Measurements from ENCODE around the gene SLC17A1.
"Not testable (repeated sequence)": the region's sequence is repeated elsewhere in the genome, so short reads cannot be mapped to it uniquely, and the experiment has no call there.

Gene SLC17A1

DNA sequence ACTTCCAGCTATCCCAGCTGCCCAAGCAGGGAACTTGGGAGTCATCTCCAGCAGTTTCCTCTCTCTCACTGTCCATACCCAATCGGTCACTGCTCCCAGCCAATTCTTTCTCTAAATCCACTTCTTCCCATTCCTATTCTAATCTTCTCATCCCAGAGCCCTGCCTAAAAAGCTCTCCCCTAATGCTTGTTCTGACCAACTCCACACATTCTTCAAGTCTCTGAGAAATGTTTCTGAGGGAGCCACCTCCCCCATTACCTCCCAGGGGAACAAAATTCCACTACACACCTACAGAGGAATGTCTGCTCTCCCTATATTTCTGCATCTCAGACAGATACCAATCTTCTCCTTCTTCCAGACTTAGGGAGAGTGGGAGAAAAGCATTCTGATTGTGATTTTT, 63.3 kb downstream of the SLC17A1 start:
- FAIRE-seq, result no peak
- DNase-seq (ENCODE audit: extremely low spot score, insufficient read length, low read depth), result no peak

DNA sequence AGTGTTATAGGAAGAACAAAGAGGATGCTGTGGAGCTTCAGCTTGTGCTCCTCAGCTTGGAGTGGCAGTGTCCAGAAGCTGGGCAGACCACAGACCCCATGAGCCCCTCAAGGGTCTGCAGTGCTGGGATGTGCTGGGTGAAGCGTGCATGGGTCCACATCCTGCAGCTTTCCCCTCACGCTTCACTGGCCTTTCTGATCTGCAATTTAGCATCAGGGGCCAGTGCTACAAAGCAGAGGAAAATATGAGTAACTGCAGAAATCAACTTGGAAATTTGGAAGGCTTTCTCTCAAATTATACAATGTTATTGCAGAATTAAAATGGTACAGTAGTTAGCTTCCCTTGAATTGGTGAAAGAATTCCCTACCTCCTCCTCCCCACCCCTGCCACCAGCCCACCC, 67.2 kb downstream of the SLC17A1 start:
- DNase-seq (ENCODE audit: extremely low spot score, insufficient read length, low read depth) (no peak), FAIRE-seq (no peak)

DNA sequence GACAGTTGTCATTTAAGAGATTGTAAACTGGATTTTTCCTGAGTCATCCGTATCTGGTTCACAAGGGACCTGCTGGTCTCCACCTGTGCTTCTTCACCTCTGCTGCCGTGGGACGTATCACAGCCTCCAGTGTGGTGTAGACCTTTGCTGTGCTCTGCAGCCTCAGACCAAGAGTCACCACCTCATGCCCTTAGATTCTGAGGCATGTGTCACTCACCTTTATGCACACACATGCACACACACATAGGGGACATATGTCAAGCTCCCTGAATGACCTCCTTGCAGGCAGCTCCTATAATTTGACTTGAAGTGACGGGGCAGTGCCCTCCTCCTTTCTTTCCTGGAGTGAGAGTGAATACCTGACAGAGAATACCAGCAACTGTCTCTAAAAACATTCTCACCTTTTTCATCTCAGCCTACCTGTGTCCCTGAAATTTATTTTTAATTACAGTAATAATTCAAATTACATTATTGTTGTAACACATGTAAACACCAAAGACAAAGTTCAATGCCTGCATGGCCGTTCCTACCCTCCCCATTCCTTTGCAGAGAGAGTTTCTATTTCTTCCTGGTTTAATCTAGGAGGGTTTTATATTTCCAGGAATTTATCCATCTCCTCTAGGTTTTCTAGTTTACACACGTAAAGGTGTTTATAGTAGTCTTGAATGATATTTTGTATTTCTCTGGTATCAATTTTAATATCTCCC, 73.8 kb downstream of the SLC17A1 start:
- DNase-seq (ENCODE audit: extremely low spot score, insufficient read length, low read depth), result no peak
- no peak for FAIRE-seq

DNA sequence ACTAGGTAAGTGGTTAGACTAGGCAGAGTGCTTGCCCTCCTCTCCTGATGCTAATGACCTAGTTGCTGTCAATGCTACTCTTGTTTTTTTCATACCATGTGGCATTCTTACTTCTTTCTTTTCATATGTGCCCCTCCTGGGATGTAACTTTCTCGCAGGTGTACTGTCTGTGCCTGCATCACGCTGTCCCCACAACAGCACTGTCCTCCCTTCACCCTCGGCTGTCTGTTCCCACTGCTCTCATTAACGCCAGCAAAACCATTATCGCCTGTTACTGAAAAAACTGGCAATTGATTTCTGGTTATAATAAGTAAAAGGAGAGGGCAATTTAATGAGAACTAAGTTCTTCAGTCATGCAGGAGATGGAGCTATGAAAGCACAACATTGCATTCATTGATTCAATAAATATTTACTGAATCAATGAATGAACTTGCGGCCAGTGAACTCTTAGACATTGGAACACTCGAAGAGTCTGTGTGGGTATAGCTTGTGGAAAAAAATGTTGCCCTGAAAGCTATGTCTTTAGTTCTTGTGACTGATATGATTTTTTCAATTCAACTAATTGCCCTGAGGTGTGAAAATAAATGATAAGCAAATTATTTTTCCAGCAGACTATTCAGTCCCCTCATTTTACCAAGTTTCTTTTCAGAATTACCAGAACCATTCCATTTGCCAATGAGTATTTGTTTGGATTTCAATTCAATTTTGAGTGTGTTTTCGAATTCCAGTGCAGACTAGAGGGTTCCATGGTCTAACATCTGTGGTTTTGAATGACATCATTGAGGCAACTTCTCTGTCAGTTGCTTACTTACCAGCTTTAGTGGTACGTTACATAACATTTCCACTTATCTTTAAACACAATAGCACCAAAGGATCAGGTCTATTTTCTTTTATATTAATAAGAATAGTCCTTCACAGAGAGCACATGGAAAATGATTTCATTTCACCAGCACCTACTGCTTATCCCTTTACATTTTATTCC, 75.2 kb downstream of the SLC17A1 start:
- DNase-seq (ENCODE audit: extremely low spot score, insufficient read length, low read depth) (no peak), FAIRE-seq (no peak)

DNA sequence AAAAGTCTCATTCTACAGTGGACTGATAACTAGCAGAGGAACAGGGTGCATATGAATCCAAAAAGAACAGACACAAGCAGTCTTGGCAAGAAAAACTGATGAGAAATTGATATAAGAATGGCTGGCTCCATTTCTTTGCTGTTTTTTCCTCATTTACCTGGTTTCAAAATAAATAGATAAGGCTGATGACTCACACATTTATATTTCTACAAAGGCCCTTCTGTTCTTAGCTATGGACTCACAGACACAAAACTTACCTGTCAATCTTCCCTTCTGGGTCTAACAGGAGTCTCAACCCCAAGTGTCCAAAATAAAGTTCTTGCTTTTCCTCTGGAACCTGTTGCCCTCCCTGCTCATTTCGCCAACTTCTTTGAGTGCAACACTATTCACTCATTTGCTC, 76.4 kb downstream of the SLC17A1 start:
- DNase-seq (ENCODE audit: extremely low spot score, insufficient read length, low read depth) (no peak), FAIRE-seq (no peak)

DNA sequence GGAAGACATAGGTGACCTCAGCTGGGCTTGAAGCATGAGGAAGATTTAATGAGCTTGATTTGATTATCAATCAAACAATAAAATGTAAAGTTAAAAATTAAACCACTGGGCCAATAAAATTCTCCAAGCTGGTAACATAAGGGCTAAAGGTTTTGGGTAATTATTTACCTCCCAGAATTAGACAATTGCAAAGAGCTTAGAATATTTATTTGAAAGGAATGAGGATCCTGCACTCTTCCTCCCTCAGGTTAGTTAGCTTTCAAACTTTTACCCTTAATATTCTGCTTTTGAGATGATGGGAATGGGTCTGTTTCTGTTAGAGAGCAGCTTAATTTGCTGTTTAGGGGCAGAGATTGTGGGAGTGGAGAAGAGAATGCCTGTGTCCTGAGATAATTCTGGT, 77.3 kb downstream of the SLC17A1 start, which contains the start of gene SLC17A4:
Gene SLC17A4, plus strand, starts transcription at position 208 of the 400 bp plus-strand sequence. CDS start 7,221 bp downstream, outside the sequence.
- DNase-seq (ENCODE audit: extremely low spot score, insufficient read length, low read depth), result no peak
- FAIRE-seq, result no peak

DNA sequence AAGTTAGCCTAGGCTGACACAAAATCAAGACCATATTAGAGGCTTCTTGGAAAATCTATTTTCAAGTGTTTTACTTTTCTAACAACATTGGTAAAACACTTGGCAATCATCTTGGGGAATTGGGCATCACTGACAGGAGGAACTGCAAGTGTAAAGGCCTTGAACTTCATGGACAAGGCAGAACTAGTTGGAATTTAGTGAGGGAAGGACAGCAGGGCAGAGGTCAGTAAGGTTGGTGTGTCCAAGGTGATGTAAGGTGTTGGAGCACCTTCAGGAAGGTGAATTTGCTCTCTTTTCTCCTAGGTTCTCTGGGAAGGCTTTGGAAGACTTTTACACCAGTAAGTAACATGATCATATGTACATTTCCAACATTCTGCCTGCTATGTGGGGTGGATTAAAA, 78.8 kb downstream of the SLC17A1 start:
- FAIRE-seq, result no peak
- no peak for DNase-seq (ENCODE audit: extremely low spot score, insufficient read length, low read depth)

DNA sequence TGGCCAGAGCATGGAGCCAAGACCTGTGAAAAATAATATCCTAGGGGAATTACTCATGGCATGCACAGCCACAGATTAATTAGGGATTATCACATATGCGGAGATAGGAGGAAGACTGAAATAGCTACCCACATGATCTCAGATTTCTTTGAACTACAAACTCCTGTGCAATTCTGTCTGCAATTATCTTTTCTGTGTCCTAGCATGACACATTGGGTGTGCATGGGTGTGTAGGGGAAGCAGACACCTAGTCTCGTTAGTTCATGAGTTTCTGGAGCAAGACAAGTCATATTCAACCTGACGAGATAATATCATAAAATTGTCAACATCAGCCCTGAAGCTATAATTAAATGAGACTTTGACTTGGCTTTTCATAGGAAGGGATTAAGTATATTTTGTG, 80.9 kb downstream of the SLC17A1 start:
- no peak for DNase-seq (ENCODE audit: extremely low spot score, insufficient read length, low read depth)

DNA sequence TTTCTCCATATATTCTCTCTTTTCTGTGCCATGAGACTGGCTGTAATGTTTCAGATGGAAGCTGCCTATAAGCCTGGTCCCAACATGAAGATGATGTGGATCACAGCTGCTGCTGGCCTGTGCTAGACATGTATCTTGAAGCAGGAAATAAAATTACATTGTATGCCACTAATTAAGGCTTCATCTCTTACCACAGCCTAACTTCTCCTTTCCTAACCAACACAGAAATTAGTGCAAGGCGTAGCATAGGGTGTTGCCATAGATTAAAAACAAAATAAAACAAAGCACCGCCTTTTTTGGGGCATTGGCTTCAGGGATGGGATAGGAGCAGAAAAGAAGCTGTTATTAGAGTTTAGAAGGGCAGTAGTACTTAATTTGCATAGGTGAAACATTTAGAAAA, 82.0 kb downstream of the SLC17A1 start:
- FAIRE-seq (no peak), DNase-seq (ENCODE audit: extremely low spot score, insufficient read length, low read depth) (no peak)

More for the DNA sequence above, 80.9 kb downstream of the SLC17A1 start:
- FAIRE-seq, result no peak

DNA sequence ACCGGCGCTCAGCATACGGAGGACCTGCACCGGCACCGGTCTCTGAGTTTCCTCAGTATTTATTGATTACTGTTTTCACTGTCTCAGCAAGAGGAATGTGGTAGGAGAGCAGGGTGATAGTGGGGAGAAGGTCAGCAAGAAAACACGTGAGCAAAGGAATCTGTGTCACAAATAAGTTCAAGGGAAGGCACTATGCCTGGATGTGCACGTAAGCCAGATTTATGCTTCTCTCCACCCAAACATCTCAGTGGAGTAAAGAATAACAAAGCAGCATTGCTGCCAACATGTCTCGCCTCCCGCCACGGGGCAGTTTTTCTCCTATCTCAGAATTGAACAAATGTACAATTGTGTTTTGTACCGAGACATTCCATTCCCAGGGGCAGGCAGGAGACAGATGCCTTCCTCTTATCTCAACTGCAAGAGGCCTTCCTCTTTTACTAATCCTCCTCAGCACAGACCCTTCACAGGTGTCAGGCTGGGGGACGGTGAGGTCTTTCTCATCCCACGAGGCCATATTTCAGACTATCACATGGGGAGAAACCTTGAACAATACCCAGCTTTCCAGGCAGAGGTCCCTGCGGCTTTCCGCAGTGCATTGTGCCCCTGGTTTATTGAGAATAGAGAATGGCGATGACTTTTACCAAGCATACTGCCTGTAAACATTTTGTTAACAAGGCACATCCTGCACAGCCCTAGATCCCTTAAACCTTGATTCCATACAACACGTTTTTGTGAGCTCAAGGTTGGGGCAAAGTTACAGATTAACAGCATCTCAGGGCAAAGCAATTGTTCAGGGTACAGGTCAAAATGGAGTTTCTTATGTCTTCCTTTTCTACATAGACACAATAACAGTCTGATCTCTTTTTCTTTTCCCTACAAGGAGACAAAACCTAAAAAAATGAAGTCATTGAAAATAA, 83.0 kb downstream of the SLC17A1 start:
- not testable (repeated sequence) for DNase-seq (ENCODE audit: extremely low spot score, insufficient read length, low read depth); FAIRE-seq

DNA sequence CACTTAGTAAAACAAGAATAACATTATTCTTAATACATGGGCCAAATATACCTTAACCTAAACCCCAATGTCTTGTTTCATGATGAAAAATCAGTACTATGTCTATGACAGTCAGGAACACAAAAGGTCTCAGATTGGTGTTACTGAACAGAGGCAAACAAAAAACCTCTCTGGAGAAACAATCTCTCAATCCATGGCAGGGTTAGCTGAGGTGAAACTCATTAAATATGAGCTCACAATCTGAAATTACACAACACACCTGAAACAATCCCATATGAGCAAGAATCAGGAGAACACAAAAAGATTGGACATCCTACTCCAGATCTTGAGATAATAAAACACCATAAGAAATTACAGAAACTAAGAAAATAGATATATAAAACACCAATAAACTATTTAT, 83.8 kb downstream of the SLC17A1 start:
- FAIRE-seq, result no peak
- no peak for DNase-seq (ENCODE audit: extremely low spot score, insufficient read length, low read depth)

DNA sequence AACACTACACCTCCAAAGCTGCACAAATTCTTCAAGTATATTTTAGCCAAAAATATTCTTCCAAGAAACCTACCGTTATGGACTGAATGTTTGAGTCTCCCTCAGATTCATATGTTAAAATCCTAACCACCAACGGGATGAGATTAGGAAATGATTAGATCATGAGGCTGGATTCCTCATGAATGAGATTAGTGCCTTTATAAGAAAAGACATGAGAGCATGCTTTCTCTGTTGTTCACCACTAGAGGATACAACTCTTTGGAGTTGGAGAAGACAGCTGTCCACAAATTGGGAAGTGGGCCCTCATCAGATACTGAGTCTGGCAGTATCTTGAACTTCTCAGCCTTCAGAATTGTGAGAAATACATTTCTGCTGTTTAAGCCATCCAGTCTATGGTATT, 84.4 kb downstream of the SLC17A1 start:
- FAIRE-seq, result no peak
- no peak for DNase-seq (ENCODE audit: extremely low spot score, insufficient read length, low read depth)

DNA sequence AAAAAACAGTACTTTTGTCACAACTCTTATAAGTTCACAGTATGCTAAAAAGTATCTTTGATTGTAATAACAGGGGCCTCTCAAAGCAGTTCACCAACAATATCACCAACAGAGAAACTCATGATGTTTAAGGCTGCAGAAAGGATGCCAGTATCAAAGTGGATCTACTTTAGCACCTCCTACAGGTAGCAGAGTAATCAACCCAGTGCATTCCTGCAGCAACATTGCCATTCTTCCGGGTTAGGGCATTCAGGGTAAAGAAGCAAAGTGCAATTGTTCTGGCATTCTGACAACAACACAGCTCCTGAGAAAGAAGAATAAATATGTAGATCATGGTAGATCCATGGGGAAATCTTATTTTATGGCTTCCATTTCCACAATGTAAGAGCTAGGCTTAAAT, 84.9 kb downstream of the SLC17A1 start:
- FAIRE-seq, result no peak

DNA sequence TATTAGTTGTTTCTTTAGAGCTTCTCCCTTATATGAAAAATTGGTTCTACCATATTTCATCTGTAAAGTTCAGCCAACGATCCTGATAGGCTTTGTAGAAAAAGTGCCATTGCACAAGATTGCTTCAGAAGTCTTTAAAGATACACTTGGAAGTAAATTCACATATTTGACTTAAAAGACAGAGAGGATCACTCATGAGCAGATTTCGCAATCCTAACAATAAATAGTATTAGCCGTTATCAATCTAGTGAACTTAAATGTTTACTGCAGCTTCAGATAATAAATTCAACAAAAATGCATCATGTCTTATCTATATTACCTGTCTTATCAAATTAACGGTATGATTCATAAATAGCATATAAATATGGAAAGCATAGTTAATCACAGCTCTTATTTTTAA, 86.0 kb downstream of the SLC17A1 start:
- FAIRE-seq (no peak), DNase-seq (ENCODE audit: extremely low spot score, insufficient read length, low read depth) (no peak)

More for the DNA sequence above, 84.9 kb downstream of the SLC17A1 start:
- DNase-seq (ENCODE audit: extremely low spot score, insufficient read length, low read depth), result no peak

DNA sequence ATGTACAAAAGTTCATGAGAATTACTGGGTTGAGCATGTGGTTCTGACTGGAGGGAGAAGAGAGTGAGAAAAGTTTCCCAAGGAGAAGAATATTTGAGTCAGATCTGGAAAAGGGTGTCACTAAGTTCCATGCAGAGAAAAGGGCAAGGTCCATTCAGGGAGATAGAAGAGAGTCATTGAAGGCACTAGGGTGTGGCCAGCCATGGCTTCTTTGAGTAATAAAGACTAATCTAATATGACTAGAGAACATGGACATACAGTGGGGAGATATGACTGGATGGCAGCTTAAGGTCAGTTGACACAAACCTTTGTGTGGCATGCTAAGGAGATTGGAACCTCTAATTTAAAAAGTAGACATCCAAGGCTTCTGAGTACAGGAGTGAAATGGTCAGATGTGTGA, 88.0 kb downstream of the SLC17A1 start:
- no peak for DNase-seq (ENCODE audit: extremely low spot score, insufficient read length, low read depth)
- FAIRE-seq, result no peak

DNA sequence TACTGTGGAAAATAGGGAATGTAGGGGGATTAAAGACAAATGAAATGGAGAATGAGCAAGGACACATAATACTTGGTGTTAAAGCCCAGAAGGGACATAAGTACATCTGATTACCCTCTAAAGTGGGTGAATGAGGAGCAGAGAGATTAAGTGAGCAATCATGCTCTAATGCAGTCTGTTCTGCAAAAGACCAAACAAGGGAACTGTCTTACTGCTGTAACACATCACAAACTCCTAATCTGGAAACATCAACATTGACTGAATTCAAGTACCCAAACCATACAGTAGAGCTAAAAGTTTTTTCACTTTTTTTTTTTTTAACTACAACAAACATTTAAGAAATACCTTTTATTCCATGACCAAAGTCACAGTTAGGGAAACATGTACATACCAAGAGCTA, 96.6 kb downstream of the SLC17A1 start:
- FAIRE-seq (no peak), DNase-seq (ENCODE audit: extremely low spot score, insufficient read length, low read depth) (no peak)

All from GM18507 (cell line).